Limb (tissue), 2 donors: Measurements from ENCODE around the gene TBC1D10A.

Experiments used
- DNase-seq, 2 donors: peaks; one replicate each; pipeline ENCODE4 v3.0.0-alpha.2; 2016; ENCODE audit errors: extremely low spot score in 2 of 2

The TBC1D10A gene

GRCh38 chr22:30302810-30303138 lies 24.0 kb downstream of the TBC1D10A start:
- no peak for DNase-seq

- no peak for DNase-seq
These were observed 24.5 kb downstream of the TBC1D10A start for GRCh38 chr22:30301995-30302809.

- no peak for DNase-seq
These were observed 27.4 kb downstream of the TBC1D10A start for GRCh38 chr22:30299322-30299721.

- no peak for DNase-seq
These were observed 28.6 kb downstream of the TBC1D10A start for GRCh38 chr22:30297991-30298701.

- no peak for DNase-seq
These were observed 29.3 kb downstream of the TBC1D10A start for GRCh38 chr22:30297276-30297990.

- no peak for DNase-seq
These were observed 29.9 kb downstream of the TBC1D10A start for GRCh38 chr22:30296833-30297232.

GRCh38 chr22:30296324-30296723 lies 30.4 kb downstream of the TBC1D10A start:
- DNase-seq, result no peak

- no peak for DNase-seq
These were observed 31.2 kb downstream of the TBC1D10A start for GRCh38 chr22:30295576-30295975.

GRCh38 chr22:30294830-30295229 lies 31.9 kb downstream of the TBC1D10A start:
- no peak for DNase-seq

- no peak for DNase-seq
These were observed 32.7 kb downstream of the TBC1D10A start for GRCh38 chr22:30294066-30294465.

- no peak for DNase-seq
These were observed 33.7 kb downstream of the TBC1D10A start for GRCh38 chr22:30293026-30293425.

- DNase-seq, result no peak
These were observed 34.4 kb downstream of the TBC1D10A start for GRCh38 chr22:30292069-30292970.

- peak in 1 of 2 donors; percentile 67 for DNase-seq
These were observed 35.5 kb downstream of the TBC1D10A start for GRCh38 chr22:30291058-30291892.

- no peak for DNase-seq
These were observed 36.2 kb downstream of the TBC1D10A start for GRCh38 chr22:30290342-30291057.

- no peak for DNase-seq
These were observed 36.8 kb downstream of the TBC1D10A start for GRCh38 chr22:30289980-30290313.

- peak; percentile 97 to 98 for DNase-seq
These were observed 37.4 kb downstream of the TBC1D10A start, which contains the start of gene CASTOR1 for GRCh38 chr22:30289141-30289979. TSS of gene CASTOR1 (minus strand) at chr22:30289505. CDS start at chr22:30289497, 8 bp downstream.

- no peak for DNase-seq
These were observed 38.2 kb downstream of the TBC1D10A start for GRCh38 chr22:30288419-30289140.
